Measurements from ENCODE around the gene FAM20B. TPM values are rescaled to one million over a fixed set of nuclear protein-coding genes. Genes with fewer than 3 reads are reported as not detected.

The FAM20B gene, protein sequence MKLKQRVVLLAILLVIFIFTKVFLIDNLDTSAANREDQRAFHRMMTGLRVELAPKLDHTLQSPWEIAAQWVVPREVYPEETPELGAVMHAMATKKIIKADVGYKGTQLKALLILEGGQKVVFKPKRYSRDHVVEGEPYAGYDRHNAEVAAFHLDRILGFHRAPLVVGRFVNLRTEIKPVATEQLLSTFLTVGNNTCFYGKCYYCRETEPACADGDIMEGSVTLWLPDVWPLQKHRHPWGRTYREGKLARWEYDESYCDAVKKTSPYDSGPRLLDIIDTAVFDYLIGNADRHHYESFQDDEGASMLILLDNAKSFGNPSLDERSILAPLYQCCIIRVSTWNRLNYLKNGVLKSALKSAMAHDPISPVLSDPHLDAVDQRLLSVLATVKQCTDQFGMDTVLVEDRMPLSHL
- 26.5 and 45.4 TPM in 2 replicates for total RNA-seq

DNA sequence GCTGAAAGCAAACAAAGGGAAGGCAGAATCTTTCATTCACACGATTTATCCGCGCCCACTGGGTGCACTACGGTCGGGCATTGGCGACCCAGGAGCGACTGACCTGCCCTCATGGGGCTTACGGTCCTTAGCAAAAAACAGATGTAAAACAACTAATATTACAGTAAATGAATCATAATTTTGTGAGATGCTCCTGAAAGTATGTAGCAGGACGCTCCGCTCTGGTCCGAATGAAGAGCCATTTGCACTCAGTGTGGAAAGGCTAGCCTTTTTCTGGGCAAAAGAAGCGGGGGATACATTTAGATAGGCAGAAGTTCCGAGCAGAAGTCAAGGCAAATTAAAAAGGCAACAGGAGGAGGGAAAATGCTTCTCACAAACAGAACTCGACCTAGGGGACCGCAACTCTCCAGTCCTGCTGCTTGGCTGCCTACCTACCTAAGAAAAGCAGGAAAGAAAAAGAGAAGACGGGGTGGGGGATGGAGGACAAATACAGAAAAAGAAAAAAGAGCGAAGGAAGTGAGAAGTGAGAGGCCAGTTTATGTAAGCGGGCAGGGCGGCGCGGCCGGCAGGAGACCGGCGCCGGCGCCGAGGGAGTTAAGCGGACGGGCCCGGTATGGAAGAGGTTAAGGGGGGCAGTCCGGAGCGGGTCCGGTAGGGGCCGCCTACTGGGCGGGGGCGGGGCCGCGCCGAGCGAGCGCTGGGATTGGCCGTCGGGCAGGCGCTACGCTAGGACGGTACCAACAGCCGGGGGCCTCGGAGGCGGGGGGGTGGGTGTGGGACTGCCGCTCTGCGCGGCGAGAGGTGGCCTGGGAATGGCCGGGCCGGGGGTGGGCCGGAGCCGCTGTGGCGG lies at the start of gene FAM20B:
Gene FAM20B (plus strand): TSS at position 770 of the 850 bp plus-strand sequence. CDS start 17,954 bp downstream, outside the sequence.

DNA sequence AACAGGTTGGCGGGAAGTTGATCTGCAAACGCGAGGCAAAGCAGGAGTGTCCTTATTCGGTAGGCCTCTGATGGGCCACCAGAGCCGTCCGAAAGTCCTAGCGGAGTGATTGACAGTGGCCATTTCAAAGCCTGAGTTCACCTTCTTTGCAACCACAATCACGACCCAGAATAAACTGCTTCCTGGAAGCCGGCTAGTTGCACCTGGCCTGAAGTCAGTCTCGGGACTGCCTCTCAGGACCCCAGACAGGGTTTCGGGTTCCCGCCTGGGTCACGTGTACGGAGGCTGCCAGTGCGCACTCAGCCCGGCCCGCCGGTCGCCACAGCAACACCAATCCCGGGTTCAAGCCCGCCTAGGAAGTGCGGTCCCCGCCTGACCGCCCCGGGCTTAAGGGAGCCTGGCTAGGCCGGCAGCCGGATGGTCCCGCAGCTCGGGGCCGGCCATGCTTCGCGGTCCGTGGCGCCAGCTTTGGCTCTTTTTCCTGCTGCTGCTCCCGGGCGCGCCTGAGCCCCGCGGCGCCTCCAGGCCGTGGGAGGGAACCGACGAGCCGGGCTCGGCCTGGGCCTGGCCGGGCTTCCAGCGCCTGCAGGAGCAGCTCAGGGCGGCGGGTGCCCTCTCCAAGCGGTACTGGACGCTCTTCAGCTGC lies 56.1 kb downstream of the FAM20B start, which contains the start of gene TOR3A:
Gene TOR3A (plus strand): TSS at position 384 of the 646 bp plus-strand sequence. CDS start 59 bp downstream, at position 443.

Other genes starting within 250 kb of the FAM20B start
- gene ANGPTL1, start 154.8 kb upstream of the FAM20B start, total RNA-seq: 0.57 and 17.1 TPM in 2 replicates
- gene TOR3A, start 56.2 kb downstream of the FAM20B start, total RNA-seq: 36.8 and 44.0 TPM in 2 replicates
- 46.0 and 81.5 TPM in 2 replicates for gene ABL2, start 203.8 kb downstream of the FAM20B start, total RNA-seq